ENCODE measurements around the gene MKKS.

The MKKS gene

GRCh38 chr20:10433623-10434466 is at the start of gene MKKS:
Gene MKKS (minus strand): TSS chr20:10434222. CDS start chr20:10413514, 20,708 bp downstream.
- peak; percentile 95 for DNase-seq

DNA sequence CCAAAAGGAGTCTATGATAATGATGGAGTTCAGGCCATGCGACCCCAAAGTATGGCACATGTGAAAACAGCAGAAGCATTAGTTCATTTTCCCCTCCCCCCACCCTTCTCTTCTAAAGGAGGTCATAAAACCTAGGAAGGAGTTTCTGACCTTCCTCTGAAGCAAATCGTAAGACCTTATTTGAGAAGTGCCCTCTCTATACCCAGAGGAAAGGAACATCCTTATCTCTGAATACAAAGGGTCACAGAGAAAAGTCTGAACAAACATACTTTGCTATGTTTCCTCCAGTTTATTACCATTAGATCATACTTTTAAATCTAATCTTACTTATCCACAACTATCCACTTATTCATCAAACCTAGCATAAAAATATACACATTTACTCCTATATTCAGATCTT is 49.7 kb upstream of the MKKS start:
- DNase-seq: no peak

DNA sequence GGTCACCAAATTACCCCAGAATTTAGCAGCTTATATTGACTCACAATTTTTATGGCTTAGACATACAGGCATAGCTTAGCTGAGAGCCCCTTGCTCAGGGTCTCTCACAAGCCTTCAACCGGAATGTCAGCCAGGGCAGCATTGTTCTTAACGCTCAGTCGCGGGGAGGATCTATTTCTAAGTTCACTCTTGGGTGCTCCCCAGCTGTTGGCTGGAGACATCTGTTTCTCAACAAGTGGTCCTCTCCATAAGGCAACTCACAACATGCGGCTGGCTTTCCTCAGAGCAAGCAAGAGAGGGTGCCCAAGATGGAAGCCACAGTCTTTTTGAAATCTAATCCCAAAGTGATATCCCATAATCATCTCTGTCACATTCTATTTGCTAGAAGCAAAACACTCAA is 47.7 kb upstream of the MKKS start:
- no peak for DNase-seq

GRCh38 chr20:10478930-10479329 is 44.9 kb upstream of the MKKS start:
- DNase-seq: no peak

DNA sequence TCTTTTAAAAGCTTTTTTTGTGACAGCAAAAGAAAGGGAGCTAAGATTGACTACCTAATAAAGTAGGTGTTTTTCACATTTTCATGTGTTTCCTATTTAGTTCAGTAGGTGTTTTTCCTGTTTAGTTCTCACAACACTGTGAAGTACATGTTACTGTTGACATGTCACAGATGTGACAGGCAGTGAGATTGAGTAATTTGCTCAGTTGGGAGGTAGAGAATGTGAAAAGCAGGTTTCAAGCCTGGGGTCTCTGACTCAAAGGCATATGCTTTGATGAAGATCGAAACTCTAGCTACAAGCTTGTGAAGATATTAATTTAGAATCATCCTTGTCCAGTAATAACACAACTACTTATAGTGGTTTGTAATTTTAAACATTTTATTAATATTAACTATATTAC is 44.2 kb upstream of the MKKS start:
- DNase-seq: no peak

DNA sequence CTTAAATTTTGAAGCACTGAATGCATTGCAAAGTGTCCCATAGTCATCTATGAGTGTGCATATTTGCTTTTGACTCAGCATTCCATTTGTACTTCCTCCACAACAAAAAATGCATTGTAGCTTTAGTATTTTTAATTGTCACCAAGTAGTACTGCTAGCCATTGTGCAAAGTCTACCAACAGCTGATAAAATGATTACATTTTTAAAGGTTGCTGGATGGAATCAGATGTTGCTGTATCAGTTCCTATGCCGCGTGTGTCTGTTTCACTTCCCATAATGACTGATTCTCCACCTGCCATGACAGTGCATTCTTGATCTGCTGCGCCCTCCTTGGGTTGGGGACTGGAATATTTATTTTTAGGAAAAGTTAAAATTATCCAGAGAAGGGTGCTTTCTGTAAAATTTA is 42.3 kb upstream of the MKKS start:
- DNase-seq: no peak

DNA sequence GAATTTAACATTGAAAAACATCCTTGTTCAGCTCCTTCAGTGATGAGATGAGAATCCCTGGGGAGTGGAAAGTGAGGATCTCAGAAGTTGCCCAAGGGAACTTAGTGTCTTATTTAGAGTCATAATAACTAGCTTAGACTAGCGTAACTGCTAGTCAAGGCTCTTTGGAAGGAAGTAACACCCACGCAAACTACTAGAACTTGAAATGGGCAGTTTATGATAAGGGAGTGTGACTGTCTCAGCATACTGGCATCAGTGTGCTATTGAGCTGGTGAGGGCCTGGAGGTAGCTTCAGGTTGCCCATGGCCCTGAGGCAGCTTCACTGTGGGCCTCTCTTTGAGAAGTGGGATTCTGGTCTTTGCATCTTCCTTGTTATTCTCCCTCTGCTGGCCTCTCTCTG is 41.2 kb upstream of the MKKS start:
- DNase-seq: no peak

GRCh38 chr20:10474606-10475184 is 40.7 kb upstream of the MKKS start:
- DNase-seq: no peak

- no peak for DNase-seq
Measured at GRCh38 chr20:10472871-10473270, 38.8 kb upstream of the MKKS start.

DNA sequence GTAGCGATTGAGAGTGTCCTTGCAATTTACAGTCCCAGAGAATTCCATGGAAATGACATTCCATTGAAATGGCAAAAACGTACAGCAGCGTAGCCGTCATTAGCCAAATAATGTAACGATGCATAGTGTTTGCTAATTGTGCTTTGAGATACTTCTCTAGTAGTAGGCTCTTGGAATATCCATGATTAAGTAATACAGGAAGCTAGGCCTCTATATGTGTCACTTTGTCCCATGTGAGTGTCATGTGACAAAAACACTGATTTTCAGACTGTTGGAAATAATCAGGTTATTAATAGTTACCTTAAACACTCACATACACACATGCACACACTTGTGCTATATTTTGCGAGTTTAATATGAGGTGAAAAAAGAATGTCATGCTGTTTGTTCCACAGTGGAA is 36.3 kb upstream of the MKKS start:
- no peak for DNase-seq

- DNase-seq: peak; percentile 89
Measured at GRCh38 chr20:10469599-10469998, 35.6 kb upstream of the MKKS start.

DNA sequence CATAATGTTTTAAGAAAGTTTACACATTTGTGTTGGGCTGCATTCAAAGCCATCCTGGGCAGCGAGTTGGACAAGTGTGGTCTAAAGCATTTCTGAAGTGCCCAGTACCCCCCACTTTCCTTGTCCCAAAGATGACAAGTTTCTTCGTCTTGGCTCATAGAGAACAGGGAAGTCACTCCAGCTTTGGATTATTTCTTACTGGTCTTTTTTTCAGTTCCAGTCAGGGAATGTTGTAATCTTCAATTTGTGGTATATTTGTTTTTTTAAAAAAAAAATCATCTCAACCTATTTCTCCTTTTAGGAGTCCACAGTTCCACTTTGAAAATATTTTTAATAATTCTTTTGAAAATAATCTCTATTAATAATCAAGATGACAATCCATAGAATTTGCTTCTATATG is 35.0 kb upstream of the MKKS start:
- DNase-seq: no peak

DNA sequence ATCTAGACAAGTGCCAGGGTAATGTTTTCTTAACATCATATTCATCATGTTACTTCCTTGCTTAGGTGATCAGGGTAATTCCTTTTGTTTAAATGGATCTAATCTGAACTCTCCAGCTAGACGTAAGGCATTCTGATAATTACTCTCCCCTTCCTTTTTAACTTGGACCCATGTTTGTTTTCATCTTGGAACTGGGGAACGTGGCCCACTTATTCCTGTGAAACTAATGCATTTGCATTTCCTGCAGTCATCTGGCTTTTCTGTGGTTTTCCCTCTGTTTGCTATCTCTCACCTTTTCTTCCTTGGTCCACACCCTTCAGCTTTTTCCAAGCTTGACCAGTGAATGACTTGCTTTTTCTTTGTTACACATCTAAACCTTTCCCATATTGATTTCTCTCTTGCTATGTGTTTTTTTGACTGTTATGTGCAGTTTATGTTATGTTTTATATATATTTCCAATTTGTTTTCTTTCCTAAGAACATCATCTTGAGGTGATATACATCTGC is 34.4 kb upstream of the MKKS start:
- DNase-seq: no peak

GRCh38 chr20:10467681-10468339 is 33.8 kb upstream of the MKKS start:
- DNase-seq: no peak

DNA sequence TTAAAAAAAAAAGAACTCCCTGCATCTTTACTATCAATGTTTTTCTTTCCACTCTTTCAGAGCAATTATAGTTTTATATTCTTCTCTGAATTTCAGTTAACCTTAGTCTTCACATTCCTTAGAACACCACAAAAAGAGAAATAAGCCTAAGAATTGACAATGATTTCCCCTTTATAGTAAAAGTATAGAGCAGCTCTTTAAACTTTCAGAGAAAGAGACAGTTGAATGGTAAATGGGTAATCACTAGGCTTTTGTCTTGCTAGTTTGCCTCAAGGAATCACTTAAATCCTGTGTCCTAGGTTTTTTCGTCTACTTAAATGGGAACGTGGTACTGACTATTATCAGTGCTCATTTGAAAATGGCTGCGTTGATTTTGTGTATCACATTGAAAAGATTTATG is 32.8 kb upstream of the MKKS start:
- no peak for DNase-seq

DNA sequence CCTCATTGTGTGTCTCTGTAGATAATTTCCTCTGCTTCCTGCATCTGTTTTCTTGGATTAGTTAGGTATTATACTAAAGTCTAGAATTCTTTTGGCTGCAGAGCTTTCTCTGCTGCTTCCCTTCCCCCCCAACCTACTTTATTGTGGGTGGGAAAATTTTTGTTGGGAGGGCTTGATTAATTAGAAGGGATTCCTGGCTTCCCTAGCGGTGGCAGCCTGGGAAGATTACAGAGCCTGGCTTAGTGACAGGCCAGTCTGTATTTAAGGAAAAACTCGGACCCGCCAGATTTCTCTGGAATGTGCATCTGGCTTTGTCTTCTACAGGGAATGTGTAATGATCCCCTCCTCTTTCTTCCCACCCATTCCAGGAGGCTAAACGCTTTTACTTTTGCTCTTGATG is 32.3 kb upstream of the MKKS start:
- peak; percentile 83 for DNase-seq

- no peak for DNase-seq
Measured at GRCh38 chr20:10465135-10465534, 31.1 kb upstream of the MKKS start.

GRCh38 chr20:10463622-10464021 is 29.6 kb upstream of the MKKS start:
- DNase-seq: no peak

- no peak for DNase-seq
Measured at GRCh38 chr20:10462516-10462915, 28.5 kb upstream of the MKKS start.

GRCh38 chr20:10461495-10461894 is 27.5 kb upstream of the MKKS start:
- DNase-seq: no peak

DNA sequence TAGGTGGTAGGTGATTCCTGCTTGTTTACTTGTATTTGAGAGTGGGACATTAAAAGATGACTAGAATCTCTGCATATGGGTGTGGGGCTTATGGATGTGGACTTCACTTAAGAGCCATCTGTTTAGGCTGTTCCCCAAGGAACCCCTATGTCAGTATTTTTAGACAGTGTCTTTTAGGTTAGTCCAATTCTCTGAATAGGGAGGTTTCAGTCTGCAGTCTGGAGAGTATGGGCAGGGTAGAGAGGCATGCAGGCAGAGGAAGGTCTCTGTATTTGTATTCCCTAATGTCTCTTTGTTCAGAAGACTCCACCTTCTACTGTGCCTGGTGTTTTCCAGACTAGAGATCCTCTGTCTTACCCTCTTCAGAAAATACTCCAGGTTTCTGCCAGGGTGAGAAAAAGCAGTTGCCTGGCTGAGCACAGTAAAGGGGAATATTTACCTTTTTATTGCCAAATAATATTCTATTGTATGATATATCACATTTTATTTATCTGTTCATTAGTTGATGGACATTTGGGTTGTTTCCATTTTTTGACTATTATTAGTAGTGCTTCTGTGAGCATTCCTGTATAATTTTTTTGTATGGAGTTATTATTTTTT is 20.2 kb upstream of the MKKS start:
- DNase-seq: no peak

GRCh38 chr20:10453241-10453640 is 19.2 kb upstream of the MKKS start:
- DNase-seq: no peak

DNA sequence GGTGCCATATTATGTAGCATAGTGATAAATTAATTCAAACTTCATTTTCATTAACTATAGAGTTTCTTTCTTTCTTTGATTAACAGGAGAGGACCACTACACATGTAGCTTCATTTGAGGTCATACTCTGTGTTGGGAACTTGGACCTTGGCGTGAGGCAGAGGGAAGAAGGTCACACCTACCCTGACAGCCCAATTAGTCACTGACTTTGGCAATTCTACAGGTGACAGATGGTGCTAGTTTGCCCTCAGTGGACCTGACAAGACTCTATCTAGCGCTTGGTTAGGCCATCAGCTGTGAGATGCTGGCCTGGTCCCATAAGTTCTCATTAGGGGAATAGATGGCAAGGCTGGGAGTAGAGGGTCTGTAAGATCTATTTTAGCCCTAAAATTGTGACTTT is 15.2 kb upstream of the MKKS start:
- no peak for DNase-seq
